Urinary bladder (tissue), 4 donors: Measurements from ENCODE around the gene EVA1C. TPM values are rescaled to one million over a fixed set of nuclear protein-coding genes. Genes with fewer than 3 reads are reported as not detected.
"Not testable (repeated sequence)": the region's sequence is repeated elsewhere in the genome, so short reads cannot be mapped to it uniquely, and the experiment has no call there.

Source experiments
- DNase-seq: peaks from one replicate; pipeline ENCODE4 v3.0.0-alpha.2; 2015; ENCODE audit errors: extremely low spot score
- H3K27ac ChIP-seq: one replicate; pipeline ENCODE4 v1.5.1; 2013; ENCODE audit warnings: low read depth, mild to moderate bottlenecking, moderate library complexity
- H3K36me3 ChIP-seq: one replicate; pipeline ENCODE4 v1.6.1; 2013; ENCODE audit warnings: mild to moderate bottlenecking, moderate library complexity; ENCODE audit not compliant: insufficient read depth
- H3K4me1 ChIP-seq: one replicate; pipeline ENCODE4 v1.6.1; 2013; ENCODE audit warnings: mild to moderate bottlenecking, moderate library complexity; ENCODE audit not compliant: insufficient read depth
- H3K4me3 ChIP-seq: one replicate; pipeline ENCODE4 v1.5.1; 2013; ENCODE audit warnings: low read depth, low read length
- WGBS: extraction: QIAGEN DNeasy Blood & Tissue Kit; methylation state at CpG from one replicate; pipeline ENCODE4 v1.1.7; 2013; 5-methylcytosine and 5-hydroxymethylcytosine counted together
- polyA plus RNA-seq: library from polyadenylated mRNA; stranded (reverse); fragments of 200-250 nt; gene quantifications from one replicate; pipeline ENCODE4 v1.2.3, GENCODE V29; 2013
- total RNA-seq: library from RNA; depleted of rRNA; stranded (reverse); fragments of >200 nt; gene quantifications from one replicate; pipeline ENCODE4 v1.2.3, GENCODE V29; 2014
- donor health status: healthy with polysubstance abuse.
- donor health status: healthy.

Gene EVA1C
- total and polyA plus RNA-seq, 2 donors = 5.7 to 35.2 TPM

GRCh38 chr21:32380940-32381339 lies 31.6 kb upstream of the EVA1C start:
- no peaks in the 10 kb centered on the region for H3K36me3 ChIP-seq
- H3K4me1 ChIP-seq = no peaks in the 10 kb centered on the region
- H3K4me3 ChIP-seq = no peak overlapping the region
- H3K27ac ChIP-seq = no peak overlapping the region
- 67% methylated on average over 4 of the region's 4 CpGs for WGBS
- DNase-seq = no peak

- Histone ChIP-seq H3K4me1 (no peaks in the 10 kb centered on the region), H3K4me3 (no peak overlapping the region), H3K36me3 (no peaks in the 10 kb centered on the region), H3K27ac (no peak overlapping the region)
- 63% methylated on average over 6 of the region's 6 CpGs for WGBS
- DNase-seq = no peak
Observed at GRCh38 chr21:32381571-32381970, 30.9 kb upstream of the EVA1C start.

GRCh38 chr21:32382108-32382644 lies 30.3 kb upstream of the EVA1C start:
- no peak for DNase-seq
- H3K4me3 ChIP-seq = no peak overlapping the region
- H3K27ac ChIP-seq = no peak overlapping the region
- no peaks in the 10 kb centered on the region for H3K36me3 ChIP-seq
- peaks cover 1% of the 10 kb centered on the region for H3K4me1 ChIP-seq
- 62% methylated on average over 10 of the region's 10 CpGs for WGBS

- no peak overlapping the region for H3K27ac ChIP-seq
- DNase-seq = no peak
- H3K36me3 ChIP-seq = no peaks in the 10 kb centered on the region
- peaks cover 1% of the 10 kb centered on the region for H3K4me1 ChIP-seq
- 97% methylated on average over 6 of the region's 6 CpGs for WGBS
- no peak overlapping the region for H3K4me3 ChIP-seq
Observed at GRCh38 chr21:32383812-32384211, 28.7 kb upstream of the EVA1C start.

- Histone ChIP-seq H3K4me3 (no peak overlapping the region), H3K27ac (no peak overlapping the region), H3K4me1 (peaks cover 1% of the 10 kb centered on the region), H3K36me3 (peaks cover 1% of the 10 kb centered on the region)
- no peak for DNase-seq
- WGBS = 79% methylated on average over 6 of the region's 6 CpGs
Observed at GRCh38 chr21:32386195-32386870, 26.2 kb upstream of the EVA1C start.

GRCh38 chr21:32387151-32387550 lies 25.4 kb upstream of the EVA1C start:
- DNase-seq = no peak
- H3K4me1 ChIP-seq = peaks cover 1% of the 10 kb centered on the region
- H3K36me3 ChIP-seq = peaks cover 1% of the 10 kb centered on the region
- no peak overlapping the region for H3K27ac ChIP-seq
- H3K4me3 ChIP-seq = no peak overlapping the region
- 91% methylated on average over 8 of the region's 8 CpGs for WGBS

GRCh38 chr21:32388306-32388705 lies 24.2 kb upstream of the EVA1C start:
- peaks cover 1% of the 10 kb centered on the region for H3K36me3 ChIP-seq
- 79% methylated on average over 9 of the region's 9 CpGs for WGBS
- no peak overlapping the region for H3K27ac ChIP-seq

GRCh38 chr21:32389337-32390015 lies 23.0 kb upstream of the EVA1C start:
- Histone ChIP-seq H3K36me3 (peaks cover 1% of the 10 kb centered on the region), H3K4me3 (no peak overlapping the region), H3K4me1 (peaks cover 3% of the 10 kb centered on the region), H3K27ac (no peak overlapping the region)
- 66% methylated on average over 5 of the region's 5 CpGs for WGBS
- DNase-seq = no peak

More at GRCh38 chr21:32388306-32388705, 24.2 kb upstream of the EVA1C start:
- H3K4me3 ChIP-seq = no peak overlapping the region
- DNase-seq = no peak
- H3K4me1 ChIP-seq = peaks cover 1% of the 10 kb centered on the region

GRCh38 chr21:32390537-32391224 lies 21.8 kb upstream of the EVA1C start:
- H3K27ac ChIP-seq, DNase-seq, H3K4me3 ChIP-seq, H3K4me1 ChIP-seq, H3K36me3 ChIP-seq: not testable (repeated sequence)
- WGBS = 92% methylated on average over 8 of the region's 11 CpGs

GRCh38 chr21:32391755-32392154 lies 20.8 kb upstream of the EVA1C start:
- WGBS = 63% methylated on average over 4 of the region's 4 CpGs
- Histone ChIP-seq H3K27ac (no peak overlapping the region), H3K4me1 (peaks cover 2% of the 10 kb centered on the region), H3K36me3 (peaks cover 1% of the 10 kb centered on the region), H3K4me3 (no peak overlapping the region)
- DNase-seq = no peak

GRCh38 chr21:32392299-32392879 lies 20.1 kb upstream of the EVA1C start:
- Histone ChIP-seq H3K36me3 (peaks cover 1% of the 10 kb centered on the region), H3K4me3 (peak overlapping the region; percentile 96), H3K27ac (no peak overlapping the region), H3K4me1 (peaks cover 1% of the 10 kb centered on the region)
- no peak for DNase-seq
- under 1% methylated on average over 32 of the region's 32 CpGs for WGBS

- Histone ChIP-seq H3K27ac (peak within 1 kb of the TSS; percentile 92), H3K4me1 (peaks cover 1% of the 10 kb centered on the region), H3K36me3 (peaks cover 1% of the 10 kb centered on the region), H3K4me3 (peak within 1 kb of the TSS; percentile 96)
- DNase-seq = peak; percentile 72
- WGBS = 6% methylated on average over 59 of the region's 59 CpGs
Observed at GRCh38 chr21:32392880-32393676, 19.4 kb upstream of the EVA1C start, which contains the start of gene URB1. TSS of gene URB1 (minus strand) at chr21:32393012. CDS start at chr21:32392910, 102 bp downstream.

GRCh38 chr21:32393677-32394001 lies 18.9 kb upstream of the EVA1C start:
- 59% methylated on average over 9 of the region's 9 CpGs for WGBS
- peaks cover 1% of the 10 kb centered on the region for H3K4me1 ChIP-seq
- peak overlapping the region; percentile 92 for H3K27ac ChIP-seq
- H3K4me3 ChIP-seq = peak overlapping the region; percentile 96
- H3K36me3 ChIP-seq = peaks cover 1% of the 10 kb centered on the region
- DNase-seq = no peak
